ENCODE measurements around the gene TMEM125. TPM values are rescaled to one million over a fixed set of nuclear protein-coding genes. Genes with fewer than 3 reads are reported as not detected.

Gene TMEM125
- total and polyA plus RNA-seq, 9 of the 15 experiments (the other 6 are each of a cell fraction or from before 2014, with no cell fraction given) = 0.07 to 0.08 TPM; not detected in 7

- H3K9me3 ChIP-seq (replicated peaks; ENCODE audit: control insufficient read depth, insufficient read depth, low read depth, low read length) = 0 out of 2 replicates have a peak, but pooled peaks cover 2% of the 10 kb centered on the region
- ATAC-seq (no peak), FAIRE-seq (peak; percentile 57), DNase-seq (ENCODE audit: extremely low read depth in 1 of 4, low spot score in 3 of 4) (no peak)
- no TSS peak for BruUV-seq (replicated peaks)
- peaks cover 23 to 87% of the 10 kb centered on the region in 2 experiments for H3K27me3 ChIP-seq (ENCODE audit: control insufficient read depth in 2 of 2, insufficient read depth in 2 of 2, low read length in 2 of 2)
- ChIA-PET POLR2A (interaction anchor here (0.8 to 1.5 kb wide), 3 partner anchors 24 to 83 kb away, joined by 4 to 7 read pairs (median 4); partner anchors contain the start of genes MED8 and SZT2), CTCF (ENCODE audit: low intra/inter-chr PET ratio) (no interaction called here)
- in situ Hi-C loops (cut with MboI) = no loop called here
- peaks cover 4 to 19% of the 10 kb centered on the region in 2 experiments; a peak in 4 of 5 replicates for H3K4me1 ChIP-seq (replicated peaks in 1 of 2; ENCODE audit: control insufficient read depth in 2 of 2, insufficient read depth in 2 of 2, low read length in 2 of 2)
- no peaks in the 10 kb centered on the region for H3K9me1 ChIP-seq (ENCODE audit: control insufficient read depth, insufficient read depth, low read length)
- no peak overlapping the region for H3K4me3 ChIP-seq
- H3K9ac ChIP-seq (ENCODE audit: insufficient read depth in 1 of 2, low read depth in 2 of 2, low read length in 2 of 2) = no peak overlapping the region
- H3K27ac ChIP-seq (ENCODE audit: extremely low read depth, low read depth, low read length) = no peak overlapping the region
- no peaks in the 10 kb centered on the region for H3K36me3 ChIP-seq (ENCODE audit: control insufficient read depth, insufficient read depth, low read length)
- peaks cover 4% of the 10 kb centered on the region; the same call in 1 of the 2 replicates for H4K20me1 ChIP-seq (replicated peaks; ENCODE audit: control insufficient read depth, insufficient read depth, low read length)
- 8% methylated on average over 6 of the region's 6 CpGs for WGBS (ENCODE audit: insufficient coverage, low coverage, missing lambda C conversion rate)
- TF ChIP-seq, protein P1, sequence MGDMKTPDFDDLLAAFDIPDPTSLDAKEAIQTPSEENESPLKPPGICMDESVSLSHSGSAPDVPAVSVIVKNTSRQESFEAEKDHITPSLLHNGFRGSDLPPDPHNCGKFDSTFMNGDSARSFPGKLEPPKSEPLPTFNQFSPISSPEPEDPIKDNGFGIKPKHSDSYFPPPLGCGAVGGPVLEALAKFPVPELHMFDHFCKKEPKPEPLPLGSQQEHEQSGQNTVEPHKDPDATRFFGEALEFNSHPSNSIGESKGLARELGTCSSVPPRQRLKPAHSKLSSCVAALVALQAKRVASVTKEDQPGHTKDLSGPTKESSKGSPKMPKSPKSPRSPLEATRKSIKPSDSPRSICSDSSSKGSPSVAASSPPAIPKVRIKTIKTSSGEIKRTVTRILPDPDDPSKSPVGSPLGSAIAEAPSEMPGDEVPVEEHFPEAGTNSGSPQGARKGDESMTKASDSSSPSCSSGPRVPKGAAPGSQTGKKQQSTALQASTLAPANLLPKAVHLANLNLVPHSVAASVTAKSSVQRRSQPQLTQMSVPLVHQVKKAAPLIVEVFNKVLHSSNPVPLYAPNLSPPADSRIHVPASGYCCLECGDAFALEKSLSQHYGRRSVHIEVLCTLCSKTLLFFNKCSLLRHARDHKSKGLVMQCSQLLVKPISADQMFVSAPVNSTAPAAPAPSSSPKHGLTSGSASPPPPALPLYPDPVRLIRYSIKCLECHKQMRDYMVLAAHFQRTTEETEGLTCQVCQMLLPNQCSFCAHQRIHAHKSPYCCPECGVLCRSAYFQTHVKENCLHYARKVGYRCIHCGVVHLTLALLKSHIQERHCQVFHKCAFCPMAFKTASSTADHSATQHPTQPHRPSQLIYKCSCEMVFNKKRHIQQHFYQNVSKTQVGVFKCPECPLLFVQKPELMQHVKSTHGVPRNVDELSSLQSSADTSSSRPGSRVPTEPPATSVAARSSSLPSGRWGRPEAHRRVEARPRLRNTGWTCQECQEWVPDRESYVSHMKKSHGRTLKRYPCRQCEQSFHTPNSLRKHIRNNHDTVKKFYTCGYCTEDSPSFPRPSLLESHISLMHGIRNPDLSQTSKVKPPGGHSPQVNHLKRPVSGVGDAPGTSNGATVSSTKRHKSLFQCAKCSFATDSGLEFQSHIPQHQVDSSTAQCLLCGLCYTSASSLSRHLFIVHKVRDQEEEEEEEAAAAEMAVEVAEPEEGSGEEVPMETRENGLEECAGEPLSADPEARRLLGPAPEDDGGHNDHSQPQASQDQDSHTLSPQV (IDR thresholded peaks at IDR 0.05) = no peak
- no peak for TF ChIP-seq ZNF395 (CRISPR knock-in tag; IDR thresholded peaks at IDR 0.05)
- TF ChIP-seq ATF1 (CRISPR knock-in tag; IDR thresholded peaks at IDR 0.05) = no peak
- TF ChIP-seq ATF1 (tag; IDR thresholded peaks at IDR 0.05) = no peak
- intact Hi-C loops (cut with micrococcal nuclease) = no loop called here
- no peaks in the 10 kb centered on the region for H3K79me2 ChIP-seq (ENCODE audit: control insufficient read depth, insufficient read depth, low read length)
- no peak overlapping the region for H3K4me2 ChIP-seq (ENCODE audit: insufficient read depth, low read length)
- no peak overlapping the region for H2AFZ ChIP-seq (ENCODE audit: low read depth, low read length)
Observed at GRCh38 chr1:43305926-43306687, 36.3 kb downstream of the TMEM125 start.
